ENCODE results near the gene STAU1.
"Not testable (repeated sequence)": the region's sequence is repeated elsewhere in the genome, so short reads cannot be mapped to it uniquely, and the experiment has no call there.

The STAU1 gene, protein sequence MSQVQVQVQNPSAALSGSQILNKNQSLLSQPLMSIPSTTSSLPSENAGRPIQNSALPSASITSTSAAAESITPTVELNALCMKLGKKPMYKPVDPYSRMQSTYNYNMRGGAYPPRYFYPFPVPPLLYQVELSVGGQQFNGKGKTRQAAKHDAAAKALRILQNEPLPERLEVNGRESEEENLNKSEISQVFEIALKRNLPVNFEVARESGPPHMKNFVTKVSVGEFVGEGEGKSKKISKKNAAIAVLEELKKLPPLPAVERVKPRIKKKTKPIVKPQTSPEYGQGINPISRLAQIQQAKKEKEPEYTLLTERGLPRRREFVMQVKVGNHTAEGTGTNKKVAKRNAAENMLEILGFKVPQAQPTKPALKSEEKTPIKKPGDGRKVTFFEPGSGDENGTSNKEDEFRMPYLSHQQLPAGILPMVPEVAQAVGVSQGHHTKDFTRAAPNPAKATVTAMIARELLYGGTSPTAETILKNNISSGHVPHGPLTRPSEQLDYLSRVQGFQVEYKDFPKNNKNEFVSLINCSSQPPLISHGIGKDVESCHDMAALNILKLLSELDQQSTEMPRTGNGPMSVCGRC

DNA sequence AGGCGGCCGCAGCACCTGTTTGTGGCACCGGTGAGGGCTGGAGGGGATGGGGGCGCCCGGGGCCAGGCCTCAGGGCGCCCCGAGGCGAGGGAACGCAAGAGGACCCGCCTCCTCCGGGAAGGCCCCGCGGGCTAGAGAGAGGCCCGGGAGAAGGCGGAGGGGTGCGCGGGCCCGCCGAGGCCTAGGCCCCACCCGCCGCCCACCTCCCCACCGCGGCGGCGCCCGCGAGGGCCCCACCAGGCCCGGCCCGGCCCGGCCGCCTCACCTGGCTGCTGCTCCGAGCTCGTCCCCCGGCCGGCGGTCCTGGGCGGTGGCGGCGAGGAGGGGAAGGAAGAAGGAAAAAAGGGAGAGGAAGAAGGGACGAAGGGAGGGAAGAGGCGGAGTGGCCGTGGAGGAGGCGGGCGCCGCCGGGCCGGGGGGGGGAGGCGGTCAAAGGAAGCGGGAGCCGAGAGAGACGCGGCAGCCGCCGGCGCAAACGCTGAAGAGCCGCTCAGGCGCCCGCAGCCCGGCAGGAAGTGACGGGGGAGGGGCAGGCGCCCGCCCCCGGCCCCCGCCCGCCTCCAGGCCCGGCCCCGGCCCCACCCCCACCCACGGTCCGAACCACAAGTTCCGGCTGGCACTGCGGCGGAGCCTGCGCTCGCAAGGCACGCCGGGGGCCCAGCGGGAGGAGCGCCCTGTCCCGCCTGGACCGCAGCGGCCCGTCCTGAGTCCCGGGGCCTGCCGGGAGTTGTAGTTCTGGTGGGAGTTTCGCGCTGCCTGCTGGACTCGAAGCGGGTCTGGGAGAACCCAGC, at the start of gene STAU1:
TSS of gene STAU1 (minus strand) at position 484 of the 791 bp plus-strand sequence. CDS start 22,133 bp downstream, outside the sequence.
- DNase-seq (ENCODE audit: low spot score) = peak; percentile 98

DNA sequence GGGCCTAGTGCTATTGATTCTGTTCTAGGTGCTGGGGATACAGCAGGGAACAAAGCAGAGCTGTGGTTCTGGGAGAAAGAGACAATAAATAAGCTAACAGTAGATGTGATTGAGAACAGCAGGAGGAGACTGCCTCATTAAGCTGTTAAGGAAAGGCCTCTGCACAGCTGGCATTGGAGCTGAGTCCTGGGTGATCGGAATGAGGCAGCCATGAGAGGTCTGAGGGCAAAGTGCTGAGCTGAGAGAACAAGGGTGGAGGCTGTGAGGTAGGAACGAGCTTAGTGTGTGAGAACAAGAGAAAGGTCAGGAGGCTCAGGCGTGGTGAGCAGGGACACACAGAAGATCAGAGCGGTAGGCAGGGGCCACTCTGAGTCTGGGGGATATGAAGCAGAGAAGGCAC, 49.4 kb upstream of the STAU1 start:
- DNase-seq (ENCODE audit: low spot score) = no peak

DNA sequence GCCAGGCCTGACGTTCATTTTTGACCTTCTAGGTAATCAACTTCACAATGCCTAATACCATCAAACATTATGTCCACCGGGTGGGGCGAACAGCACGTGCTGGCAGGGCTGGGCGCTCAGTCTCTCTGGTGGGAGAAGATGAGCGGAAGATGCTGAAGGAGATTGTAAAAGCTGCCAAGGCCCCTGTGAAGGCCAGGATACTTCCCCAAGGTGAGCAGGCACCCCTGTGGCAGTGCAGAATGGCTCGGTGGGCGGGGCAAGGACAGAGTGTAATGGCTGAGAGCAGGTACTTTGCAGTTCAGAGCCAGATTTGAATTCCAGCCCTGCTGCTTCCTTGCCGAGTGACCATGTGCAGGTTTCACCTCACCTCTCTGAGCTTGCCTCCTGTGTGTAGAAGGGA, 48.2 kb upstream of the STAU1 start:
- DNase-seq (ENCODE audit: low spot score) = no peak

DNA sequence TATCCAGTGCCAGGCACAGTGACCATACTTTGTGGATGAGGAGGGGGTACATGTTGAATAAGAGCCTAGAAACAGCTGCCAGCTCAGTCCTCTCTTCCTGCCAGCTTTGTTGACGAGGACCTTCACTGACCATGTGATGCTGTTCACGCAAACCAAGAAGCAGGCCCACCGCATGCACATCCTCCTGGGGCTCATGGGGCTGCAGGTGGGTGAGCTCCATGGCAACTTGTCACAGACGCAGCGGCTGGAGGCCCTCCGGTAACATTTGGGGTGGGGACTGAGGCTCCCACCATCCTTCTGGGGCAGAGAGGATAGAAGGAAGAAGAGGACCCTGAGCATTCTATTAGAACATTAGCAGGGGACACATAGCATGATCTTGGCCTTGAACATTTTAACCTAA, 46.7 kb upstream of the STAU1 start:
- no peak for DNase-seq (ENCODE audit: low spot score)

DNA sequence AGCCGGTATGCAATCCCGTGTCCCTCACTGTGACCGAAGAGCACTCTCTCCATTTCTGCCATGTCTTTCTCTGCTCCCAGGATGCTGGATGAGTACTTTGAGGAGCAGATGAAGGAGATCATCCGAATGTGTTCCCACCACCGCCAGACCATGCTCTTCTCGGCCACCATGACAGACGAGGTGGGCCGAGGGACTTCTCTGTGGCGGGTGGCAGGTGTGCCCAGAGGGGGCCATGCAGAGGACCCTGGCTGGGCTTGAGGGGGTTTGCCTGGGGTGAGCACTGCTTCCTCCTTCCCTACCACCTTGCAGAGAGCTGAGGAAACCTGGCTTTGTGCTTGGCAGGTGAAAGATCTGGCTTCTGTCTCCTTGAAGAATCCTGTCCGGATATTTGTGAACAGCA, 45.1 kb upstream of the STAU1 start:
- no peak for DNase-seq (ENCODE audit: low spot score)

- DNase-seq (ENCODE audit: low spot score) = no peak
Measured at GRCh38 chr20:49231471-49231870, 43.3 kb upstream of the STAU1 start.

DNA sequence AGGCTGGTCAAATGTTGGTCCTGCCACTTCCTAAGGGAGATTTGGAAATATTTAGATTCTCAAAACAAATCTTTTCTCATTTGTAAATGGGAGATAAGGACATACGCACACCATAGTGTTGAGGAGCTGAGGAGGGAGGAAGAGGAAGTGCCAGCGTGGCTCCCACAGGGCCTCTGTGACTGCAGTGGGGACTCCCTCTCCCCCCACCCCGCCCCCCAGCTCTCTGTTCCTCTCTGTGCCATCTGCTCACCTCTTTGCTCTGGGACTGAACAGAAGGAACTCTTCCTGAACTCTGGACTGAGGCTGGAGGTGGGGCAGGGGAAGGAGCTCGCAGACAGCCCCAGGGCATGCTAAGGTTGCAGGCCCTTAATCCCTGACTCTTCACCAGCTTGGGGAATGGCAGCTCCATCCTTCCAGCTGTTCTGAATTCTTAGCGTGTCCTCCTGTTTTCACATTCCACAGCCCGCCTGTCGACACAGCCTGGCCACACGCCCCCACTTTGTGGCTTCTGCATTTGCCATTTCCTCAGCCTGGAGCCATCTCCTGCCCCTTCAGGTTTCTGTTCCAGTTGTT, 42.5 kb upstream of the STAU1 start:
- no peak for DNase-seq (ENCODE audit: low spot score)

- DNase-seq (ENCODE audit: low spot score) = no peak
Measured at GRCh38 chr20:49230021-49230420, 41.9 kb upstream of the STAU1 start.

GRCh38 chr20:49229381-49229780, 41.2 kb upstream of the STAU1 start:
- no peak for DNase-seq (ENCODE audit: low spot score)

DNA sequence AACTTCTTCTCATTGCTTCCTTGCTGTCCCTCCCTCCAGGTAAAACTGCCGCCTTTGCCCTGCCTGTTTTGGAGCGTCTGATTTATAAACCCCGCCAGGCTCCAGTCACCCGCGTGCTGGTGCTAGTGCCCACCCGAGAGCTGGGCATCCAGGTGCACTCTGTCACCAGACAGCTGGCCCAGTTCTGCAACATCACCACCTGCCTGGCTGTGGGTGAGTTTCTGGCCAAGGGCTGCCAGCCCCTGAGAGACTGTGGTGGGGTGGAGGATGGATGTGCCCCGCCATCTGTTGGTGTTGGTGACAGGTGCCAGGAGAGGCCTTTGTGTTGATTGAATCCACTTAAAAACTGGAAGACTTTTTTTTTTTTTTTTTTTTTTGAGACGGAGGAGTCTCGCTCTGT, 40.5 kb upstream of the STAU1 start:
- no peak for DNase-seq (ENCODE audit: low spot score)

DNA sequence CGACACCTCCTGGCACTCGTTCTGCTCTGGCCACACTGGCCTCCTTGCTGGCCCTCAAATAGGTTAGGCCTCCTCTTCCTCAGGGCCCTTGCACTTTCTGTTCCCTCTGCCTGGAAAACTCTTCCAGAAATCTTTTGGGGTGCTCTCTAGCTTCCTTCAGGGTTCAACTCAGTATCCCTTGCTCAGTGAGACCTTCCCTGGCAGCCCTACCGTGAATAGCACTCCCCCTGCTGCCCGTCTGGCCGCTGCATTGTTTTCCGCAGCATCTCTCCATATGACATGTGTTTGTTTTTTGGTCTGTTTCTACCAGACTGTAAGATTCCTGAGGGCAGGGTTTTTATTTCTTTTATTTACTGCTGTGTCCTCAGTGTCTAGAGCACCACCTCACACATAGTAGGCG, 37.8 kb upstream of the STAU1 start:
- no peak for DNase-seq (ENCODE audit: low spot score)

DNA sequence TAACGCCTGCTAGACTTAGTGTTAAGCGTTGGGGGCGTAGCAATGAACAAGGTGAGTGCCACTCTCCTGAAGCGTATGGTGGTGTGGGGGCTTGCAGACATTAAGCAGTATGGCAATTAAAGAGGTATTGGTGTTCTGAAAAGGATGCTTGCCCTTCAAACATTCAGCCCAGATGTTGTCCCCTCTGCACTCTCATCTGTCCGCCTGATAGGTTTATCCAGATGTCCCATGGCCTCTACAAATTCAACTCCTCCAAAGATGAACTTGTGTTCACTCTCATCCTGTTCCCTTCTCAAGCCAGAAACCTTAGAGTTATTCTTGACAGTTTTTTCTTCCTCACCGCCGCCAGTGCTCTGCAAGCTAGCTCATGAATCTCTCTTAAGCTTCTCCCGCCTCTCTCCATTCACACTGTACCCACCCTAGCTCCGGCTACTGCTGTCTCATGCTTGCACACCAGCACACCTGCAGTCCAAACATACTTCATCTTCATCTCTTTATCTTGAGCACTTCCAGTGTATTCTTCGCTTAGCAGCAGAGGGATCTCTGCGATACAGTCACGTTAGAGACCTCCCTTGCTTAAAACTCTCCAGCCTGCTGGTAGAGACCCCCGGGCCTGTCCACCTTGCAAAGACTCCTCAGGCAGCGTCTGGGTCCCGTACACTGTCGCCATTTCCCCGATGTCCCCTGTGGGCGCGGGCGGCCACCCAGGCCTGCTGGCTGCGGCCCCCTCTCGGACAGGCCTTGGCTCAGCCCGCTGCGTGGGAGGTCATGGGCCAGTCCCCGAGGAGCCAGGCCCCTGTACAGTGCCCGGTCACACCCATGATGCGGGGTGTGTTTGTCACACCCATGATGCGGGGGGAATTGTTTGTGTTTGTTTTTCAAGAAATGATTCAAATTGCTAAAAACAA, 32.0 kb upstream of the STAU1 start:
- no peak for DNase-seq (ENCODE audit: low spot score)

DNA sequence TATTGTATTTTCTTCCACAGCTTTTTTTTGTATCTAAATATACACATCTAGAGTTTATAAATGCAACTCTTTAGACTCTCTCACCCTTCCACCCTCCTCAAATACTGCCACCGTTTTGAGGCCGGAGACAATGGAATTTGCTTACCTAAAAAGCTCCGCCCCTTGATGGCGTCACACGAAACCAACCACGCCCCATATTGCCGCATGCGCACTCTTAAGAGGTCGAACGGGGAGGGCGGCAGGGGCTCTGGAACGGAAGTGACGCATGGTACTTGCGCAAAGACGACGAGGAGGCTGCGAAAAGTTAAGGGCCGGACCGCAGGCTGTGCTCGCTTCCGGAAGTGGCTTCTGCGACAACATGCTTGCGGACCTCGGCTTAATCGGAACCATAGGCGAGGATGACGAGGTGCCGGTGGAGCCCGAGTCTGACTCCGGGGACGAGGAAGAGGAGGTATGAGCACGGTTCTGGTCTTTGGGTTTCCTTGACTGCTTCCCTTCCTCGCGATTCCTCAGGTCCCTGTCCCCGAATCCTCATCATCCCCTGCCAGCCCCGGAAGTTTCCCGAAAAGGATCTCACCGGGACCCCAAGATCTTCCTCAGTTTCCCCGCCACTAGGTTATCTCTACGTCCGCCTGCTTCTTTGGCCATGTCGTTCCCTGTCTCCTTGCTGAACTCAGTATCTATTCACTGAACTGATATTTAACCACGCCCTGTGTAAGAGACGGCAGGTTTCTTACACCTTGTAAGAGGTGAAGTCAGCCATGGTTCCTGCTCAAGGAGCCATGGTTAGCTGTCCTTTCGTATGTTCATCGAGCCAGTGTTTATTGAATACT, 31.2 kb upstream of the STAU1 start, which contains the start of gene DDX27:
TSS of gene DDX27 (plus strand) at position 326 of the 833 bp plus-strand sequence. CDS start at position 359, 33 bp downstream.
- peak; percentile 94 for DNase-seq (ENCODE audit: low spot score)

- not testable (repeated sequence) for DNase-seq (ENCODE audit: low spot score)
Measured at GRCh38 chr20:49218739-49219090, 30.6 kb upstream of the STAU1 start.

- DNase-seq (ENCODE audit: low spot score) = peak; percentile 71
Measured at GRCh38 chr20:49216991-49217578, 29.0 kb upstream of the STAU1 start.

- DNase-seq (ENCODE audit: low spot score) = no peak
Measured at GRCh38 chr20:49215232-49215631, 27.1 kb upstream of the STAU1 start.

- DNase-seq (ENCODE audit: low spot score) = no peak
Measured at GRCh38 chr20:49214571-49214970, 26.4 kb upstream of the STAU1 start.

GRCh38 chr20:49210757-49211110, 22.6 kb upstream of the STAU1 start:
- no peak for DNase-seq (ENCODE audit: low spot score)

DNA sequence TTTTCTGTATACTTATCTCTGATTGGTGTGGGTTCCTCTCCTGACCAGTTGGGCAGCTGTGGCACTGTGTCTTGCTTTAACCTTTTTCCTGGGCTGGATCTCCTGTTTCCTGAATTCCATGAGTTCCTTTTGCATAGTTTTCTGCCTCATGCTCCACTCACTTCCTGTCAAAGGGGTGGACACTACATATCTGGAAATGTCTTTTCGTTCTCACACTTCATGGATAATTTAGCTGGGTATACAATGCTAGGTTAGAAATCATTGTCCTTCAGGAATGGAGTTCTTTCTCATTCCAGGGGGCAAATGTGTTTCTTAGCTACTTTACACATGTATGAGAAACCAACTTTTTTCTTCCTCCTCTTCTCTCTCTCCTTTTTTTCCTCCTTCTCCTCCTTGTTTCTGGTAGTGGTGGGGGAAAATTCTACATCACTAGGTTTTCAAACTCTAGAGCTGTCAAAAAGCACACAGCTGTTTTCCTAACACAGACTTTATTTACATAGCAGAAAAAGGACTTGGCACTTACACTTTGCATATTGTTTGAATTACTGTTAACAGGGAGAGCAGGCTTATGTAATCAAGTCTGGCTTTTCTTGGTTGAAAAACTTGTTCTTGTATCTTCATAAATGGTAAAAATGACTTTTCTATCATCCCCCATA, 22.1 kb upstream of the STAU1 start:
- DNase-seq (ENCODE audit: low spot score) = no peak

DNA sequence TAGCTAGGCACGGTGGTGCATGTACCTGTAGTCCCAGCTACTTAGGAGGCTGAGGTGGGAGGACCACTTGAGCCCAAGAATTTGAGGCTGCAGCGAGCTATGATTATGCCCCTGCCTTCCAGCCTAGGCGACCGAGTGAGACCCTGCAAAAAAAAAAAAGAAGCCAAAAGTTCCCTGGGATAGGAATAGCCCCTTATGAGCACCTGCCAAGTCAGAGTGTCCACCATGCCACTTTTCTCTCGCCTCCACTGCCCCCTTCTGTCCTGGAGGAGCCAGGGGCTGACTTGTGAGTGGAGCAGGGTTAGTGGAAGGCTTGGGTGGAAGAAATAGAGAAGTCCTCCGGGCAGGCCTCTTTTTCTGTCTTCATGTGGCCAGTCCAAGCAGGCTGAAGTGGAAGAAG, 18.9 kb upstream of the STAU1 start:
- DNase-seq (ENCODE audit: low spot score) = no peak
